Activated T-helper 2 cell treated with anti-CD3 and anti-CD28 coated beads, Interferon-gamma antibody, Interleukin-2, Interleukin-4, amounts not matched to agents 10 μg/mL and 5 μg/mL and 100 μg/mL, durations not matched to agents 14 hours and 24 hours and 36 hours (primary cell): ENCODE data around the gene MITF. TPM values are rescaled to one million over a fixed set of nuclear protein-coding genes. Genes with fewer than 3 reads are reported as not detected.

ENCODE experiments used
- DNase-seq: peaks from one replicate; pipeline ENCODE4 v3.0.0; 2021; ENCODE audit warnings: low spot score
- H3K27ac Mint-ChIP-seq: one replicate; pipeline ENCODE4 v1.8.0; 2021; ENCODE audit warnings: mixed read lengths
- H3K27me3 Mint-ChIP-seq: one replicate; pipeline ENCODE4 v1.8.0; 2021; ENCODE audit warnings: low read depth, mixed read lengths
- H3K36me3 Mint-ChIP-seq: one replicate; pipeline ENCODE4 v1.8.0; 2021; ENCODE audit warnings: low read depth, mixed read lengths
- H3K4me1 Mint-ChIP-seq: one replicate; pipeline ENCODE4 v1.8.0; 2021; ENCODE audit warnings: low read depth, mixed read lengths
- H3K4me3 Mint-ChIP-seq: one replicate; pipeline ENCODE4 v1.8.0; 2021; ENCODE audit warnings: low read depth, mild to moderate bottlenecking, moderate library complexity, mixed read lengths
- H3K9me3 Mint-ChIP-seq: one replicate; pipeline ENCODE4 v1.8.0; 2021; ENCODE audit warnings: mixed read lengths
- intact Hi-C: fragments of 100-400 bp; cut with micrococcal nuclease; formaldehyde crosslinking; loops from one replicate; pipeline ENCODE4 v1.15.1; 2023
- total RNA-seq: library from RNA; stranded (reverse); gene quantifications from 2 replicates; pipeline ENCODE4 v1.2.3, GENCODE V29; 2022

The MITF gene
- total RNA-seq, 1 donor from 2014 or later, result 0.07 TPM

- Mint-ChIP-seq H3K27me3 (no peaks in the 10 kb centered on the region), H3K4me3 (no peak overlapping the region), H3K27ac (no peak overlapping the region), H3K9me3 (no peaks in the 10 kb centered on the region), H3K4me1 (no peaks in the 10 kb centered on the region), H3K36me3 (no peaks in the 10 kb centered on the region)
- intact Hi-C loops, result no loop called here
- no peak for DNase-seq
Measured at GRCh38 chr3:70010346-70010745, 271.1 kb downstream of the MITF start.

GRCh38 chr3:70011582-70011981 lies 272.3 kb downstream of the MITF start:
- Mint-ChIP-seq H3K27me3 (no peaks in the 10 kb centered on the region), H3K9me3 (no peaks in the 10 kb centered on the region), H3K36me3 (no peaks in the 10 kb centered on the region), H3K4me3 (no peak overlapping the region), H3K4me1 (no peaks in the 10 kb centered on the region), H3K27ac (no peak overlapping the region)
- intact Hi-C loops, result no loop called here
- no peak for DNase-seq
